ENCODE measurements around the gene POLDIP3.

GRCh38 chr22:42608823-42609361, 5.8 kb downstream of the POLDIP3 start:
- TF ChIP-seq TAF1 (IDR thresholded peaks at IDR 0.05; ENCODE audit: low read depth, low read length) (no peak), POLR2A (IDR thresholded peaks at IDR 0.05; ENCODE audit: low read depth, low read length) (no peak), POLR2AphosphoS5 (IDR thresholded peaks at IDR 0.05; ENCODE audit: low read depth, low read length) (peak; percentile 21; the same call in 1 of the 2 replicates), SPI1 (IDR thresholded peaks at IDR 0.05; ENCODE audit: low read depth, low read length) (no peak), PAX5 (IDR thresholded peaks at IDR 0.05; ENCODE audit: insufficient read depth, low read length, severe bottlenecking) (no peak)

Data from GM12891 (cell line).